Activated naive CD4-positive, alpha-beta T cell treated with Interleukin-2 at 50 U/mL for 16 hours (primary cell): ENCODE data around the gene ZFP82.

ENCODE experiments used
- DNase-seq: peaks from one replicate; pipeline ENCODE4 v3.0.0-alpha.2; 2020

ZFP82 gene

DNA sequence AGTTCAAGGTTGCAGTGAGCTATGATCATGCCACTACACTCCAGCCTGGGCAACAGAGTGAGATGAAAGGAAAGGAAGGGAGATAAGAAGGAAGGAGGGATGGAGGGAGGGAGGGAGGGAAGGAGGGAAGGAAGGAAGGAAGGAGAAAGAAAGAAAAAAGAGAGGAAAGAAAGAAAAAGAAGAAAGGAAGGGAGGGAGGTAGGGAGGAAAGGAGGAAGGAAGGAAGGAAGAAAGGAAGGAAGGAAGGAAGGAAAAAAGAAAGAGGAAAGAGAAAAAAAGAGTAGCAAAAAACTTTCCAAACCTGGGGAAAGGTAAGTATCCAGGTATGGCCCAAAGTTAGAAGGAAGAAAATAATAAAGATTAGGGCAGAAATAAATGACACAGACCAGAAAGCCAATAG, 46.6 kb downstream of the ZFP82 start:
- no peak for DNase-seq

DNA sequence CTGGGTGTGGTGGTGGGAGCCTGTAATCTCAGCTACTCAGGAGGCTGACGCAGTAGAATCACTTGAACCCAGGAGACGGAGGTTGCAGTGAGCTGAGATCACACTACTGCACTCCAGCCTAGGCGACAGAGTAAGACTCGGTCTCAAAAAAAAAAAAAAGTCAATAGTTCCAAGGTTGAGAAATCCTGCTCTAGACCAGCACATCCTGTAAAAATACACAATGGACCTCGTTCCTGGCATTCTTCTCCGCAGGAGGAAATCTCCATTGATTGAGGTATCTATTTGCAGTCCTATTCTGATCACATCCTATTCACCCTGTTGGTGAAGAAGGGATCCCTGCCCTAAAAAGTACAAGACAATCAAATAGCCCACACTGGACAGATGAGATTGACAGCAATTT, 54.6 kb downstream of the ZFP82 start:
- DNase-seq, result no peak
